Stimulated activated CD8-positive, alpha-beta memory T cell treated with anti-CD3 and anti-CD28 coated beads, Interleukin-4, amount 100 ng/mL, for 1 hour (primary cell): ENCODE data around the gene LRRN3.

Experiments
- DNase-seq, 2 donors: peaks; one replicate each; pipeline ENCODE4 v3.0.0-alpha.2; 2020; ENCODE audit warnings: low read depth in 2 of 2, low spot score in 1 of 2

The LRRN3 gene

GRCh38 chr7:111077001-111077400, 13.9 kb upstream of the LRRN3 start:
- no peak for DNase-seq

DNA sequence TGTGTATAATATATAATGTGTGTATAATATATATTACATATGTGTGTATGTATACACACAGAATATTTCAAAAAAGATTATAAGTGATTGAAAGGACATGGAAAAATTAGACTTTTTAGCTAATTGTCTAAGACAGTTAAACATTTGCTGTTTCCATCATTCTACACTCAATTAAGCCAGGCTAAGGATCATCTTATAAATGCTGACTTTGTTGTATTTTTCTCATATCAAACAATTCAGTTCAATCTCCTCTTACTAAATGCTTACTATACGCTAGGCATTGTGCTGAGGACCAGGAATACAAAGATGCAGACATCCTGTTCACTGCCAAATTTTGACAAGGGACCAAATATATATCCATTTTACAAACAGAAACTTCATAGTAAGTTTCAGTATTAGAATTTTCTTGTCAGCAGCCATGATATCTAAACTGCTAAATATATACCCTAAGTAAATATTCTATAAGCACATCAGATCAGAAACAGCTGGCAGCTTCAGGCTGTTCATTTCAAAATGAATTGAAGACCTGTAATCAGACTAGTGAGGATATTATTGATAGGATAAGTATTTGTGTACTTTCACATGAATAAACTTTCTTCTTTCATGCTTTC, 10.3 kb upstream of the LRRN3 start:
- no peak for DNase-seq

DNA sequence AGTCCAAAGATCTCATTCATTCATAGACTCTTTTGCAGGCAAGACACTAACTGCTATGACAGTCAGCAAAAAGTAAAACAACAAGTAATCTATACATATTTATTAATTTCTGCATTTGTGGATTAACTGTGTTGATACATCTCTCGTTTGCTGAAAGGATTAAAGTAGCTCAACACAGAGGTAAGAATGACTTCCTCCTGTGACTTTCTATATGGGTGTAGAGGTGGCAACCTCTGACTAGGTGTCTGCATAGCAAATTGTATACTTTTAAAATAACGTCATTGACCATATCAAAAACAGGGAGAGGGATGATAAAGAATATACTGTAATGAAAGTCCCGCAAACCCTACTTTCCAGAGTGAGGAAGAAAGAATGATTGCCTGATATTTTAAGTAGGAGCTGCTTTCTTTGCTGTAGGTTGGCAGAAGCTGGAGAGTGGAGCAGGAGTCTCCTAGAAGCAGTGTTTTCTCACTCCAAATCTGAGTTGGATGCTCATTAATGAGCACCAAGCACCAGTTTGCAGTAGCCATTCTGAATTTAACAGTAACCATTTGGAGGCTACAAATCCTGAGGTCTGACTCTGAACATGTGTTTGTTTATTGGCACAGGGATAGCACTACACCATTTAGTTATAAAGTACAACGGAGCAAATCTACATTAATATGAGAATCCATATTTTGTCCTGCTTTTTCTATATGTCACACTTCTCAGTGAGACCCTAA, 9.2 kb upstream of the LRRN3 start:
- DNase-seq = no peak

GRCh38 chr7:111082351-111082750, 8.6 kb upstream of the LRRN3 start:
- DNase-seq = no peak

DNA sequence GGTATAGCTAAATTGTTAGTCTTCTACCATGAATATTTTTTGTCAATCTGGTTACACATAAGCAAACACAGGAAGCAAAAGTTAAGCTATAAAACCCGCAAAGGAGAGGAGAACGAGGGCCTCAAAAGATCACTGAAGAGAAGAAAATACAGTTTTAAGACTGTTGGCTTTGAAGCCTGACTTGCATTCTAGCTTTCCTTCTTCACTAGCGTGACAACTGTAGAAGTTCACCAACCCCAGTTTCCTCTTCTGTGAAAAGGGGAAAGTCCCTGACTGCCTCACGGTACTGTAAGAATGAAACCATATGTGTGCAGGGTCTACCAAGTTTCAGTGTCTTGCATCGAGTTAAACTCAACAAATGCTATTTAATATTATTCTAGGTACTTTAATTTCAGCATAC, 7.5 kb upstream of the LRRN3 start:
- DNase-seq = peak in 1 of 2 donors; percentile 15

- no peak for DNase-seq
Measured at GRCh38 chr7:111085356-111085755, 5.6 kb upstream of the LRRN3 start.

GRCh38 chr7:111086532-111086931, 4.4 kb upstream of the LRRN3 start:
- no peak for DNase-seq

GRCh38 chr7:111088328-111088727, 2.6 kb upstream of the LRRN3 start:
- no peak for DNase-seq

DNA sequence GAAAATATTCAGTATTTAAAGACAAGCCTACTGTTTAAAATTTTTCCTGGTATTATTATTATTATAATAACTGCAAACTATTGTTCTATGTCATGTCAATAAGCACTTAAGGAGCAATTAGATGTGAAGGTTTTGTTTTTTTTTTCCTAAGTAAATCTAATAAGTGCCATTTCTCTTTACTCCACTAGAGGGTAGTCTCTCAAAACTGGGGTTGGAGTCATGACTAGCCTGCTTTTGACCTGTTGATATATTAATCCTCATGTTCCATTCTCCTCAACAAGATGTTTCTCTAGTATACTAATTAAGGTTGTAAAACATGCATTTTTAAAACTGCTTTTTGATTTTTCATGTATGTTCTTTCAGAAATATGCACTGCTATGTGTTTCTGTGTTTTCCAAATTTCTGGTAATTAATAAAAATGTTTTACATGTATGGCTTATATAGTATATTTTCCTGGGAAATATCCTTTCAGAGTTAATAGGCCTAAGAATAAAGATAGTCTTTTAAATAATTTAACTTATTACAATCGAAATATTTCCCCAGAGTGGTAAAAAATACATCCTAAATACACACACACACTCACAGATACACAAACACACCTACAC, 1.0 kb upstream of the LRRN3 start:
- no peak for DNase-seq

GRCh38 chr7:111091593-111092358, 849 bp downstream of the LRRN3 start:
- DNase-seq = no peak

DNA sequence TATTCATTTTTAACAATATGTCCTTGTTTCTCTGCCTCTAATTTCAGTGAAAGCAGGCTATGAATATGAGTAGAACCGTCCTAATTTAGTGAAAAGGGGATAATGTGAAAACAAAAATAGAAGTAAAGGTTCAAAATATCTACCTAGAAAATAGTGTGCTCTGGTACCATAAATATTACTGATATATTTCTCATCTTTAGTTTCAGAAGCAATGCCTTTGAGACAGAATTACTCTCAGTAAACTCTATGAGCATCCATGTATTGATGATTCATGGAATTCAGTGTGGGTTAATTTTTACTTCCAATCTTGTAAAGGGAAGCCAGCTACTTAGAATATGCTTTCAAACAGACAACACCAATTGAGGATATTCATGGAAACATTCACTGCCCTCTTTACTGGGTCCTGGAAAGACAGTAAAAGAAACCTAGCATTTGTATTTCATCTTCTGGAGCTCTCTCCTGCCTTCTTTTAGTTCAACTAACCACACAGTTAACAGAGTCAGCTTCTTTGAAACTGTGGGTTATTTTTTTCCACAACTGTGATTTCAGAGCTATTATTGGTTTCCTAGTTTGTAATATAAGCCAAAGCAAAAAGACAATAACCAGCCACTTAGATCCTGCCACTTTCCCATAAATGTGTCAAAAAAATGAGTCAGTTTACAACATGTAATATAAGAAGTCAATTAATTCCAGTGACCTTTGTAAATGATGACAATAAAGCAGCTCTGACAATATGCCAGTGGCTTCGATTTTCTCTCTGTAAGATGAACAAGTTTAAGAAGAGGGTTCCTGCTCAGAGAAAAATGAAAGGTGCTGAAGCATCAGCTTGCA, 1.7 kb downstream of the LRRN3 start:
- DNase-seq = no peak

GRCh38 chr7:111093496-111093895, 2.6 kb downstream of the LRRN3 start:
- DNase-seq = no peak

DNA sequence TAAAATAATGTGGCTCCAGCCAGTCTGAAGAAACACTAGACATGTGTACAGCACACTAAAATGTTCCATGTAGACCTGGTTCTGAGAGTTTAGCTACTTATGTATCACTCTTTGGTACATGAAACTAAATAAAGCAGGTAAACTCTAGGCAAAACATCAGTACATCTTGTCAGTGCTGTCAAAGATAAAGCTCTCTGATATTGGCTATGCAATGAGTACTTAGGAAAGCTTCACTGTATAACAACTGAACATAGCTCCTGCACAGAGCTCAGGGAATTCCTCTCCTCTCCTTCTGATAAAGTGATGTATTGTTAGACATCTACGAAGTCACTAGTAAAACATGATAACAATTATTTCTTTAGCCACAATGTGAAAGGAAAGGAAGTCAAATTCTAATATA, 3.5 kb downstream of the LRRN3 start:
- no peak for DNase-seq

- no peak for DNase-seq
Measured at GRCh38 chr7:111096997-111097396, 6.1 kb downstream of the LRRN3 start.

- DNase-seq = peak in 1 of 2 donors; percentile 25
Measured at GRCh38 chr7:111098011-111098925, 7.3 kb downstream of the LRRN3 start.

- DNase-seq = no peak
Measured at GRCh38 chr7:111098926-111099250, 8.0 kb downstream of the LRRN3 start.

DNA sequence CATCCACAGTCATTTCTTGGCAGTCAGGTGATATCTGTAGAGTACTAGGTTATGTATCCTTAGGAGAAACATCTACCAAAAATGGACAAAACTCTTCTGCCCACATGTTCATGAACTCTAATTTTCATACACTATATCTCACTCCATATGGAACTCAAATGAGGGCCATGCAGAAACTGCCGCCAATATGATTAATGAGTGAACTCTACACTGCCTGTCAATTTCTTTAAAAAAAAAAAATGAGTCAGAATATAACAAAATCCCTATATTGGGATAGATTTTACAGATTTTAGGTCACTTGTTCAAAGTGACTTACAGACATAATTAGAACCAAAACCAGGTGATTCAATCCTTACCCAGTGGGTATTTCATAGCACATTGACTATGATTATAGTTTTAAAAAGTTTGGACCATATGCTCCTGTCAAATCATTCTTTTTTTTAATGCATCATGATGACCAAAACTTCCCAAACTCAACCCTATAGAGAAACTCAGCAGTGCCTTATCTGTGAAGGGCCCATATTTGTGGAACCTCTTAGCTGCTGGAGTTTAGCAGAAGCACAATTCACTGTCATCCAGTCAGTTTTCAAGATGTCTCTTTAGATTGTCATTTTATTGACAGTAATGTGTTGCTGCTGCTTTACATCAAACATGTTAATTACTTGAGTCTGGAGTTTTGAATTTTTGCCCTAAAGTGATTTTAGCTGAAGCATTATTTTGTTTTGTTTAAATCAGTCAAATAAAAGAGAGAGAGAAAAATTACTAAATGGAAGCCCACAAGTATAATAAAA, 11.1 kb downstream of the LRRN3 start:
- no peak for DNase-seq

DNA sequence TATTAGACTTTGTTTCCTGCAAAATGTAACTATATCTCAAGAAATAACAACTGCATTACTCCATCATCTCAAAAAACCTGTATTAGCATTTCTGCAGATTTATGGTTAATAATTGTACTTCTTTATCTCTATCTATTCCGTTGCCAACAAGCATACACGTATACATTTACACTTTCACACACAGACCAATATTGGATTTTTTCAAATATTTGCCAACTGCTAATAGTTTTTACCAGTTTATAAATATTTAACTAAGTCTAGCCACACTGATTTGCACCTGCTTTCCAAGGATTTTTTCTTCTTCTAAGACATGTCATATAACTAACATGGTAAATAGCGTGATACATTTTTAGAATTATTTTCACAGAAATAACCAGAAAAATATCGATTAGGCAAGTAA, 12.2 kb downstream of the LRRN3 start:
- no peak for DNase-seq

DNA sequence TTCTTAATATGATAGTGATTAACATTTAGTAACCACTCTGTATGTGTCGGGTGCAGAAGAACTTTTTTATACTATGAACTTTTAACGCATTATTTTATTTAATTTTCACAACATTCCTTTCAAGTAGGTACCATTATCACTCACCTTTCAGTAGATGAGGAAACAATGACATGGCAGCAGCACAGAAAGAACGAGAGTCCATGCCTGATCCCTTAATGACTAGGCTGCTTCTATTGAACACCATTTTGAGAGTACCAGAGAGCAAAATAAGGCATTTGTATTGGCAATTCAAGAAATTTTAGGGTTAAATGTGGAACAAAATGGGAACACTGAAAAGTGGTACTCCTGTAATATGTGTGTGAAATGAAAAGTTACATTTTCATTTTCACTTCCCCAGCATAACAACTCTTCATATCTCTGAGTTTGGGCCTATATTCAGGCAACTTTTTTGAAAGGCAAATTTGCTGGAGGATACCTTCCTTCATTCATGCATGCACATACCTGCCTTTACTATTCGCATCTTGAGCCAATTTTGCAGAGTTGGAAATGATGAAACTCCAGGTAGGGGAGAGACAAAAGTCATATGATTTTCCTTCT, 12.8 kb downstream of the LRRN3 start:
- no peak for DNase-seq
